K562 (cell line): ENCODE results near the gene ADORA2B. TPM values are rescaled to one million over a fixed set of nuclear protein-coding genes. Genes with fewer than 3 reads are reported as not detected.

Experiments used
- DEAF1 ChIP-seq: fragments of 450-650 bp; formaldehyde crosslinking; IDR thresholded peaks from 2 replicates; pipeline ENCODE4 v1.4.0; 2020; ENCODE audit warnings: mild to moderate bottlenecking, moderate library complexity
- ESRRB ChIP-seq: fragments of 250-450 bp; sonication (Bioruptor Pico); IDR thresholded peaks from 2 replicates; pipeline ENCODE4 v1.5.0; 2020; ENCODE audit warnings: mild to moderate bottlenecking, moderate library complexity, borderline replicate concordance
- FOS ChIP-seq: IDR thresholded peaks from 3 replicates; pipeline ENCODE4 v1.6.1; 2011; ENCODE audit not compliant: insufficient read length; ENCODE audit errors: extremely low read depth
- KDM1A ChIP-seq, 2 experiments: fragments of 450-650 bp; IDR thresholded peaks; 2 replicates each; pipeline ENCODE4 v1.6.1; 2016; ENCODE audit warnings: mild to moderate bottlenecking in 2 of 2
- MCM2 ChIP-seq: fragments of 450-650 bp; IDR thresholded peaks from 2 replicates; pipeline ENCODE4 v1.6.1; 2017; ENCODE audit warnings: low read depth, mild to moderate bottlenecking
- NFATC3 ChIP-seq: fragments of 450-650 bp; IDR thresholded peaks from 2 replicates; pipeline ENCODE4 v1.6.1; 2017; ENCODE audit warnings: mild to moderate bottlenecking
- NFYB ChIP-seq: IDR thresholded peaks from 2 replicates; pipeline ENCODE4 v1.6.1; 2011; ENCODE audit warnings: mild to moderate bottlenecking, moderate library complexity; ENCODE audit not compliant: insufficient read length; ENCODE audit errors: extremely low read depth
- PKNOX1 ChIP-seq: fragments of 450-650 bp; IDR thresholded peaks from 2 replicates; pipeline ENCODE4 v1.6.1; 2016
- RAD51 ChIP-seq: fragments of 450-650 bp; IDR thresholded peaks from 2 replicates; pipeline ENCODE4 v1.7.1; 2016; ENCODE audit warnings: low read depth, mild to moderate bottlenecking, borderline replicate concordance
- RCOR1 ChIP-seq, 2 experiments: IDR thresholded peaks; 2 replicates each; pipeline ENCODE4 v1.6.1; 2012; ENCODE audit warnings: low read depth in 2 of 2, low read length in 2 of 2, borderline replicate concordance in 1 of 2, improper control_type of control experiment in 1 of 2
- REST ChIP-seq, 2 experiments: fragments of 450-650 bp; formaldehyde crosslinking in 1 of 2; IDR thresholded peaks; 2 replicates each; pipeline versions ENCODE4 v1.4.0 to v1.6.1; 2014 to 2020; ENCODE audit warnings: mild to moderate bottlenecking in 2 of 2, borderline replicate concordance in 1 of 2, low read depth in 1 of 2
- USF1 ChIP-seq: sonication (generic); formaldehyde crosslinking; IDR thresholded peaks from 2 replicates; pipeline ENCODE4 v1.9.0; 2022; ENCODE audit warnings: mild to moderate bottlenecking, missing genetic modification reagents
- polyA plus RNA-seq, 8 experiments: library from polyadenylated mRNA; depleted of rRNA in 4 of 8; stranded (reverse) in 5 of 8; unstranded in 3 of 8; fragments of >200 nt; fragmentation: Nextera tagmentation in 2 of 8; fragmentation: Illumina TruSeq in 1 of 8; extraction: Ambion mirVana in 2 of 8; extraction: Trizol in 1 of 8; gene quantifications; 2 replicates each; pipeline versions ENCODE4 v1.2.1 to v1.2.3, GENCODE V29; 2011 to 2014; ENCODE audit warnings: inconsistent platforms in 1 of 8, missing spikeins in 1 of 8
- total RNA-seq, 7 experiments: library from RNA; depleted of rRNA in 6 of 7; stranded (reverse); fragments of >200 nt in 6 of 7; fragmentation: Illumina TruSeq in 2 of 7; extraction: Trizol in 2 of 7; gene quantifications; 2 replicates each; pipeline versions ENCODE4 v1.2.1 to v1.2.3, GENCODE V29; 2011 to 2021; ENCODE audit warnings: low replicate concordance in 1 of 7

ADORA2B gene
- total and polyA plus RNA-seq, 9 of the 15 experiments (the other 6 are each of a cell fraction or from before 2014, with no cell fraction given), result 6.4 to 16.6 (median 10.5) TPM

GRCh38 chr17:15952048-15952532 lies 7.2 kb downstream of the ADORA2B start (continued):
- TF ChIP-seq REST (IDR thresholded peaks at IDR 0.05; ENCODE audit: borderline replicate concordance) (0 out of 2 replicates have a peak, but pooled peaks have one; percentile 14), REST (CRISPR knock-in tag; IDR thresholded peaks at IDR 0.05; ENCODE audit: low read depth) (no peak), NFATC3 (no peak), DEAF1 (CRISPR knock-in tag) (no peak), ESRRB (CRISPR knock-in tag) (no peak), RAD51 (peak; percentile 68), PKNOX1 (no peak), USF1 (peak; percentile 90), RCOR1 (IDR thresholded peaks at IDR 0.05; ENCODE audit: borderline replicate concordance in 1 of 2, low read depth in 2 of 2, low read length in 2 of 2) (peak in 1 of 2 experiments; percentile 63; a peak in 1 of 4 replicates), KDM1A (IDR thresholded peaks at IDR 0.05) (peak in 1 of 2 experiments; percentile 34; a peak in 2 of 4 replicates), FOS (no peak), NFYB (peak; percentile 29), MCM2 (no peak)
